Caco-2 (cell line): Measurements from ENCODE around the gene ERC1. TPM values are rescaled to one million over a fixed set of nuclear protein-coding genes. Genes with fewer than 3 reads are reported as not detected.
"Not testable (repeated sequence)": the region's sequence is repeated elsewhere in the genome, so short reads cannot be mapped to it uniquely, and the experiment has no call there.

Experiments
- BruUV-seq: library from RNA; stranded (reverse); fragments of 400-500 nt; replicated peaks from 2 replicates; lab custom pipeline; 2021; lab: Mats Ljungman, UMichigan
- CTCF ChIA-PET: fragments of 300-600 bp; sonication (Branson Sonifier 250); formaldehyde crosslinking; loops from one replicate; lab custom pipeline; 2022; ENCODE audit warnings: antibody characterized with exemption; lab: Charles Lee
- POLR2A ChIA-PET: fragments of 300-600 bp; sonication (Branson Sonifier 250); formaldehyde crosslinking; loops from one replicate; lab custom pipeline; 2022; ENCODE audit warnings: antibody characterized with exemption; lab: Charles Lee
- DNase-seq, 2 experiments: peaks; one replicate each; pipeline versions ENCODE4 v3.0.0 to v3.0.0-alpha.2; 2020 to 2022
- H3K27me3 ChIP-seq: replicated peaks from 2 replicates; pipeline ENCODE4 v1.6.0; 2011; ENCODE audit warnings: low read length; ENCODE audit not compliant: control insufficient read depth, insufficient read depth
- H3K36me3 ChIP-seq: 2 replicates; pipeline ENCODE4 v1.5.1; 2011; ENCODE audit warnings: low read length; ENCODE audit not compliant: control insufficient read depth, insufficient read depth
- H3K4me1 ChIP-seq: fragments of 250-450 bp; sonication (Bioruptor Pico); 2 replicates; pipeline ENCODE4 v1.5.1; 2020; ENCODE audit warnings: mild to moderate bottlenecking
- H3K4me3 ChIP-seq: 2 replicates; pipeline ENCODE4 v1.5.1; 2011; ENCODE audit warnings: low read depth, mild to moderate bottlenecking, control low read depth, low read length
- H3K9me3 ChIP-seq: fragments of 250-450 bp; sonication (Bioruptor Pico); 2 replicates; pipeline ENCODE4 v1.5.1; 2020; ENCODE audit warnings: mild to moderate bottlenecking, moderate library complexity
- H3K27ac Mint-ChIP-seq: one replicate; pipeline ENCODE4 v1.8.0; 2022; ENCODE audit warnings: mixed read lengths; ENCODE audit not compliant: unreplicated experiment
- H3K27me3 Mint-ChIP-seq: one replicate; pipeline ENCODE4 v1.8.0; 2022; ENCODE audit warnings: mixed read lengths; ENCODE audit not compliant: insufficient read depth, unreplicated experiment
- H3K36me3 Mint-ChIP-seq: one replicate; pipeline ENCODE4 v1.8.0; 2022; ENCODE audit warnings: mild to moderate bottlenecking, mixed read lengths; ENCODE audit not compliant: insufficient read depth, unreplicated experiment
- H3K4me1 Mint-ChIP-seq: one replicate; pipeline ENCODE4 v1.8.0; 2022; ENCODE audit warnings: low read depth, mixed read lengths; ENCODE audit not compliant: unreplicated experiment
- H3K4me3 Mint-ChIP-seq: one replicate; pipeline ENCODE4 v1.8.0; 2022; ENCODE audit warnings: mild to moderate bottlenecking, moderate library complexity, mixed read lengths; ENCODE audit not compliant: unreplicated experiment
- H3K9me3 Mint-ChIP-seq: one replicate; pipeline ENCODE4 v1.8.0; 2022; ENCODE audit warnings: mixed read lengths; ENCODE audit not compliant: unreplicated experiment
- intact Hi-C: fragments of 100-400 bp; cut with micrococcal nuclease; formaldehyde crosslinking; loops from one replicate; pipeline ENCODE4 v1.10.0; 2022; ENCODE audit not compliant: unreplicated experiment
- total RNA-seq: library from RNA; stranded (reverse); gene quantifications from 2 replicates; pipeline ENCODE4 v1.2.3, GENCODE V29; 2022
- TF ChIP-seq, protein P1 (sequence below), 2 experiments: fragments of 200-600 bp in 1 of 2; IDR thresholded peaks; 1 replicate in 1 of 2; 2 replicates in 1 of 2; pipeline versions ENCODE4 v1.5.1 to v1.8.0; 2011 to 2022; ENCODE audit warnings: antibody characterized with exemption in 1 of 2, control low read depth in 1 of 2, inconsistent platforms in 1 of 2, low read depth in 1 of 2, low read length in 1 of 2, mild to moderate bottlenecking in 1 of 2, moderate library complexity in 1 of 2; ENCODE audit not compliant: insufficient read depth in 1 of 2, severe bottlenecking in 1 of 2, unreplicated experiment in 1 of 2

Gene ERC1
- total RNA-seq, 1 experiment from 2014 or later, result 88.4 TPM

DNA sequence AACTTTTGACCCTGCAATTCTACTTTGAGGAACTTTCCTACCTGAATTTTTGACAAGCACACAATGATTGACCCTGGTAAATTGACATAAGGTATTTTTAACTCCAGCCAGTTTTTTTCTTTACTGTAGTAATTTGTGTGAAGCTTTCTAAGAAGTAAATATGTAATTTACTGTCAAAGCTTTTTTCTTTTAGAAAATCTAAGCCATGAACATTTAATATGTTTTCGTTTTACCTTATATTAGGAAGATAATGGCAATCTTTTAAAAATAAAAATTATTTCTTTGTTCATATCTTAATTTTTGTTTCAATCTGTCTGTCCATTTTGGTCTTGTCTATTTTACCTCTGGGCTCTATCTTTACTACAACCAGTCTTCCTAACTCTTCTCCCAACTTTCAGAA is 323.5 kb downstream of the ERC1 start:
- Mint-ChIP-seq H3K27me3 (no peaks in the 10 kb centered on the region), H3K36me3 (peaks cover 32% of the 10 kb centered on the region), H3K4me3 (no peak overlapping the region), H3K9me3 (no peaks in the 10 kb centered on the region), H3K4me1 (peaks cover 30% of the 10 kb centered on the region), H3K27ac (no peak overlapping the region)
- no peaks in the 10 kb centered on the region; the same call in 1 of the 2 replicates for H3K36me3 ChIP-seq
- TF ChIP-seq, protein P1, sequence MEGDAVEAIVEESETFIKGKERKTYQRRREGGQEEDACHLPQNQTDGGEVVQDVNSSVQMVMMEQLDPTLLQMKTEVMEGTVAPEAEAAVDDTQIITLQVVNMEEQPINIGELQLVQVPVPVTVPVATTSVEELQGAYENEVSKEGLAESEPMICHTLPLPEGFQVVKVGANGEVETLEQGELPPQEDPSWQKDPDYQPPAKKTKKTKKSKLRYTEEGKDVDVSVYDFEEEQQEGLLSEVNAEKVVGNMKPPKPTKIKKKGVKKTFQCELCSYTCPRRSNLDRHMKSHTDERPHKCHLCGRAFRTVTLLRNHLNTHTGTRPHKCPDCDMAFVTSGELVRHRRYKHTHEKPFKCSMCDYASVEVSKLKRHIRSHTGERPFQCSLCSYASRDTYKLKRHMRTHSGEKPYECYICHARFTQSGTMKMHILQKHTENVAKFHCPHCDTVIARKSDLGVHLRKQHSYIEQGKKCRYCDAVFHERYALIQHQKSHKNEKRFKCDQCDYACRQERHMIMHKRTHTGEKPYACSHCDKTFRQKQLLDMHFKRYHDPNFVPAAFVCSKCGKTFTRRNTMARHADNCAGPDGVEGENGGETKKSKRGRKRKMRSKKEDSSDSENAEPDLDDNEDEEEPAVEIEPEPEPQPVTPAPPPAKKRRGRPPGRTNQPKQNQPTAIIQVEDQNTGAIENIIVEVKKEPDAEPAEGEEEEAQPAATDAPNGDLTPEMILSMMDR (IDR thresholded peaks at IDR 0.05; ENCODE audit: insufficient read depth in 1 of 2, low read depth in 1 of 2, low read length in 1 of 2, severe bottlenecking in 1 of 2, unreplicated experiment in 1 of 2), result no peak
- intact Hi-C loops, result no loop called here
- ChIA-PET POLR2A (no interaction called here), CTCF (no interaction called here)
- 0 out of 2 replicates have a peak, but pooled peaks cover 5% of the 10 kb centered on the region for H3K9me3 ChIP-seq
- peaks cover 9% of the 10 kb centered on the region; the same call in 1 of the 2 replicates for H3K4me1 ChIP-seq
- H3K27me3 ChIP-seq, result no peaks in the 10 kb centered on the region
- no peak overlapping the region for H3K4me3 ChIP-seq
- BruUV-seq, result no TSS peak
- no peak for DNase-seq

DNA sequence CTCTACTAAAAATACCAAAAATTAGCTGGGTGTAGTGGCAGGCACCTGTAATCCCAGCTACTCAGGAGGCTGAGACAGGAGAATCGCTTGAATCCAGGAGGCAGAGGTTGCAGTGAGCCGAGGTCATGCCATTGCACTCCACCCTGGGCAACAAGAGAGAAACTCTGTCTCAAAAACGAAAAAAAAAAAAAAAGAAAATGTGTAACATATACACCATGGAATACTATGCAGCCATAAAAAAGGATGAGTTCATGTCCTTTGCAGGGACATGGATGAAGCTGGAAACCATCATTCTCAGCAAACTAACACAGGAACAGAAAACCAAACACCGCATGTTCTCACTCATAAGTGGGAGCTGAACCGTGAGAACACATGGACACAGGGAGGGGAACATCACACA is 326.0 kb downstream of the ERC1 start:
- intact Hi-C loops, H3K9me3 Mint-ChIP-seq, H3K27me3 Mint-ChIP-seq, H3K9me3 ChIP-seq, H3K27ac Mint-ChIP-seq, H3K4me3 ChIP-seq, H3K36me3 ChIP-seq, POLR2A ChIA-PET, H3K27me3 ChIP-seq, DNase-seq, CTCF ChIA-PET, H3K4me3 Mint-ChIP-seq, BruUV-seq, H3K4me1 ChIP-seq: not testable (repeated sequence)
- Mint-ChIP-seq H3K4me1 (peaks cover 11% of the 10 kb centered on the region), H3K36me3 (peaks cover 32% of the 10 kb centered on the region)

DNA sequence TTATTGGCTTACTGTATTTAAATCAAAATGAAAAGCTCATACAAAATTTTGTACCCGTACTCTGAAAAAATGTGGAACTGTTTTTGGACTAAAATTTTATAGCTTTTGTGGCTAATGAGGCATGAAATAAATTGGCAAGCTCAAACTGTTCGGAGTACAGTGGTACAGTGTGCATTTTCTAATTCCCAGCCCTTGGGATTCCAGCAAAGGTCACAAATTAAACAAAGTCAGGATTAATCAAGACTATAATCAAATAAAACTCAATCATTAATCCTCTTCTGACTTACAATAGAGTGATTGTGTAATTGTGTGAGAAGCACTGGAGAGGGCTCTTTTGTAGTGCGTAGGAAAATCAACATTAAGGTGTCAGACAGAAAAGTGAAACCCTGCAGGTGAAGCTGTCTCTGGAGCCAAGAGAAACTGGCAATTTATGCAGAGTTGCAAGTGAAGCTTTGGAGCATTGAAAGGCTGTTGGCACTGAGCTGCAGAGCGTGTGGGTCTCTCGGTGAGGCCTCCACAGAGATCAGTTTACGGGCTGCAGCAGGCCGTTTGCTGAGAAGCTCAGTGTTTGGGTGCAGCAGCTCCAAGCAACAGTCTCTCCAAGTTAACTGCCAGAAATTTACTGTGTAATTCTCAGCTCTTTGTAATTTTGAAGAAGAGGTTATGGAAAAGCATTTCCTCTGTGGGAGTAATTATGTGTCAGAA is 327.5 kb downstream of the ERC1 start:
- Histone ChIP-seq H3K27me3 (no peaks in the 10 kb centered on the region), H3K4me1 (no peaks in the 10 kb centered on the region), H3K36me3 (no peaks in the 10 kb centered on the region), H3K9me3 (0 out of 2 replicates have a peak, but pooled peaks cover 5% of the 10 kb centered on the region), H3K4me3 (no peak overlapping the region)
- Mint-ChIP-seq H3K36me3 (peaks cover 25% of the 10 kb centered on the region), H3K9me3 (no peaks in the 10 kb centered on the region), H3K4me3 (no peak overlapping the region), H3K27ac (peak overlapping the region; percentile 63), H3K4me1 (peaks cover 9% of the 10 kb centered on the region), H3K27me3 (no peaks in the 10 kb centered on the region)
- BruUV-seq, result no TSS peak
- ChIA-PET POLR2A (no interaction called here), CTCF (interaction anchor here (1.0 to 1.5 kb wide), 2 partner anchors 201 to 225 kb away, joined by 3 to 6 read pairs; no protein-coding TSS in a partner anchor)
- no peak for DNase-seq
- TF ChIP-seq, protein P1 (IDR thresholded peaks at IDR 0.05; ENCODE audit: insufficient read depth in 1 of 2, low read depth in 1 of 2, low read length in 1 of 2, severe bottlenecking in 1 of 2, unreplicated experiment in 1 of 2), result no peak
- intact Hi-C loops, result no loop called here
